Lower leg skin (tissue), 4 donors: ENCODE results near the gene HERPUD1. TPM values are rescaled to one million over a fixed set of nuclear protein-coding genes. Genes with fewer than 3 reads are reported as not detected.

ENCODE experiments used
- DNase-seq, 2 donors: peaks; one replicate each; pipeline ENCODE4 v3.0.0-alpha.2; 2019; ENCODE audit warnings: low spot score in 2 of 2
- H3K4me3 ChIP-seq: fragments of 200-600 bp; sonication (generic); 2 replicates; pipeline ENCODE4 v1.5.1; 2017; ENCODE audit warnings: mild to moderate bottlenecking, low read depth; ENCODE audit not compliant: poor library complexity, severe bottlenecking
- CTCF ChIP-seq, 3 donors: fragments of 450-650 bp; IDR thresholded peaks; one replicate each; pipeline ENCODE4 v1.5.1; 2016; ENCODE audit warnings: antibody characterized with exemption in 3 of 3, mild to moderate bottlenecking in 3 of 3, moderate library complexity in 2 of 3
- POLR2A ChIP-seq, 2 donors: fragments of 450-650 bp; IDR thresholded peaks; one replicate each; pipeline ENCODE4 v1.6.1; 2016 to 2017; ENCODE audit warnings: antibody characterized with exemption in 2 of 2, mild to moderate bottlenecking in 1 of 2, moderate library complexity in 1 of 2
- WGBS, 2 donors: methylation state at CpG; one replicate each; pipeline ENCODE4 v1.1.5; 2018; 5-methylcytosine and 5-hydroxymethylcytosine counted together
- intact Hi-C: fragments of 100-400 bp; cut with DNase I; formaldehyde crosslinking; loops from one replicate; pipeline ENCODE4 v1.15.0; 2023; ENCODE audit warnings: low total_unique reads
- total RNA-seq, 4 donors: library from RNA; depleted of rRNA; stranded (reverse); fragments of >200 nt; gene quantifications; one replicate each; pipeline ENCODE4 v1.1.0, GENCODE V29; 2016

The HERPUD1 gene
- total RNA-seq, 4 donors from 2014 or later, result 136 to 165 (median 158) TPM

- TF ChIP-seq POLR2A (IDR thresholded peaks at IDR 0.05) (no peak), CTCF (IDR thresholded peaks at IDR 0.05) (no peak)
- 72% methylated on average over 18 of the region's 18 CpGs for WGBS, 2 donors
- DNase-seq, result no peak
- intact Hi-C loops, result no loop called here
- H3K4me3 ChIP-seq, result no peak overlapping the region
Measured at GRCh38 chr16:56912746-56913708, 18.9 kb upstream of the HERPUD1 start.

GRCh38 chr16:56914896-56915295, 17.0 kb upstream of the HERPUD1 start:
- TF ChIP-seq POLR2A (IDR thresholded peaks at IDR 0.05) (no peak), CTCF (IDR thresholded peaks at IDR 0.05) (no peak)
- intact Hi-C loops, result no loop called here
- no peak for DNase-seq
- 82 to 87% methylated on average over 7 of the region's 7 CpGs for WGBS, 2 donors
- no peak overlapping the region for H3K4me3 ChIP-seq

- DNase-seq, result no peak
- no peak overlapping the region for H3K4me3 ChIP-seq
- intact Hi-C loops, result no loop called here
- WGBS, 2 donors, result 68 to 69% methylated on average over 13 of the region's 13 CpGs
- TF ChIP-seq POLR2A (IDR thresholded peaks at IDR 0.05) (no peak), CTCF (IDR thresholded peaks at IDR 0.05) (no peak)
Measured at GRCh38 chr16:56915336-56916119, 16.4 kb upstream of the HERPUD1 start.

- no peak for TF ChIP-seq CTCF (IDR thresholded peaks at IDR 0.05)
- TF ChIP-seq POLR2A (IDR thresholded peaks at IDR 0.05), result no peak
- intact Hi-C loops, result no loop called here
- DNase-seq, result no peak
- no peak overlapping the region for H3K4me3 ChIP-seq
- WGBS, 2 donors, result 57 to 68% methylated on average over 5 of the region's 5 CpGs
Measured at GRCh38 chr16:56916571-56917403, 15.2 kb upstream of the HERPUD1 start.

- intact Hi-C loops, result no loop called here
- TF ChIP-seq CTCF (IDR thresholded peaks at IDR 0.05), result no peak
- TF ChIP-seq POLR2A (IDR thresholded peaks at IDR 0.05), result no peak
- DNase-seq, result no peak
- H3K4me3 ChIP-seq, result no peak overlapping the region
- WGBS, 2 donors, result 89 to 91% methylated on average over 12 of the region's 12 CpGs
Measured at GRCh38 chr16:56918467-56919012, 13.4 kb upstream of the HERPUD1 start.
